Upper lobe of left lung (tissue), 6 donors: ENCODE results near the gene LRCH1. TPM values are rescaled to one million over a fixed set of nuclear protein-coding genes. Genes with fewer than 3 reads are reported as not detected.

Source experiments
- ATAC-seq, 2 donors: fragments of 200-7000 bp; cut with Tn5 transposase; one replicate each; pipeline ENCODE4 v1.9.1; 2022; ENCODE audit warnings: mild to moderate bottlenecking in 2 of 2, moderate library complexity in 2 of 2; ENCODE audit not compliant: low FRiP score in 2 of 2
- DNase-seq, 2 donors: peaks; one replicate each; pipeline ENCODE4 v3.0.0-alpha.2; 2019 to 2020
- H3K27ac ChIP-seq, 4 donors: fragments of 200-600 bp; sonication (generic); one replicate each; pipeline ENCODE4 v1.5.1; 2016 to 2019
- H3K27me3 ChIP-seq, 4 donors: fragments of 200-600 bp; sonication (generic); one replicate each; pipeline ENCODE4 v1.5.1; 2017 to 2019
- H3K36me3 ChIP-seq, 4 donors: fragments of 200-600 bp; sonication (generic); one replicate each; pipeline ENCODE4 v1.5.1; 2016 to 2019
- H3K4me1 ChIP-seq, 4 donors: fragments of 200-600 bp; sonication (generic); one replicate each; pipeline ENCODE4 v1.5.1; 2018 to 2019
- H3K4me3 ChIP-seq, 4 donors: fragments of 200-600 bp; sonication (generic); one replicate each; pipeline ENCODE4 v1.5.1; 2017 to 2019; ENCODE audit warnings: mild to moderate bottlenecking in 2 of 4, moderate library complexity in 1 of 4
- H3K9me3 ChIP-seq, 4 donors: fragments of 200-600 bp; sonication (generic); one replicate each; pipeline ENCODE4 v1.5.1; 2018 to 2019
- EP300 ChIP-seq, 4 donors: sonication (generic); formaldehyde crosslinking; IDR thresholded peaks; one replicate each; pipeline ENCODE4 v1.5.1; 2017; ENCODE audit warnings: antibody characterized with exemption in 4 of 4, control low read depth in 2 of 4
- POLR2A ChIP-seq, 4 donors: fragments of 450-650 bp; IDR thresholded peaks; one replicate each; pipeline ENCODE4 v1.5.1; 2016 to 2017; ENCODE audit warnings: antibody characterized with exemption in 4 of 4, mild to moderate bottlenecking in 2 of 4
- POLR2AphosphoS5 ChIP-seq, 2 donors: sonication (generic); formaldehyde crosslinking; IDR thresholded peaks; one replicate each; pipeline ENCODE4 v1.5.1; 2017; ENCODE audit warnings: antibody characterized with exemption in 2 of 2
- WGBS, 2 donors: methylation state at CpG; one replicate each; pipeline ENCODE4 v1.1.5; 2017 to 2018; 5-methylcytosine and 5-hydroxymethylcytosine counted together
- total RNA-seq, 6 donors: library from RNA; depleted of rRNA in 4 of 6; stranded (reverse); fragments of >200 nt in 4 of 6; gene quantifications; one replicate each; pipeline versions ENCODE4 v1.1.0 to v1.2.1, GENCODE V29; 2016 to 2021
- TF ChIP-seq, protein P1 (sequence below), 6 experiments: fragments of 450-650 bp in 4 of 6; fragments of 200-600 bp in 2 of 6; sonication (generic) in 2 of 6; IDR thresholded peaks; one replicate each; pipeline ENCODE4 v1.5.1; 2016 to 2019; ENCODE audit warnings: antibody characterized with exemption in 6 of 6
- donor health status: DM: no; HTN: no; CAD: no; lungs with moderate emphysema.
- donor health status: DM: no; HTN: yes; CAD: no; lungs with severe emphysema.

Gene LRCH1
- total RNA-seq, 6 donors from 2014 or later, result 17.2 to 27.0 (median 22.7) TPM

DNA sequence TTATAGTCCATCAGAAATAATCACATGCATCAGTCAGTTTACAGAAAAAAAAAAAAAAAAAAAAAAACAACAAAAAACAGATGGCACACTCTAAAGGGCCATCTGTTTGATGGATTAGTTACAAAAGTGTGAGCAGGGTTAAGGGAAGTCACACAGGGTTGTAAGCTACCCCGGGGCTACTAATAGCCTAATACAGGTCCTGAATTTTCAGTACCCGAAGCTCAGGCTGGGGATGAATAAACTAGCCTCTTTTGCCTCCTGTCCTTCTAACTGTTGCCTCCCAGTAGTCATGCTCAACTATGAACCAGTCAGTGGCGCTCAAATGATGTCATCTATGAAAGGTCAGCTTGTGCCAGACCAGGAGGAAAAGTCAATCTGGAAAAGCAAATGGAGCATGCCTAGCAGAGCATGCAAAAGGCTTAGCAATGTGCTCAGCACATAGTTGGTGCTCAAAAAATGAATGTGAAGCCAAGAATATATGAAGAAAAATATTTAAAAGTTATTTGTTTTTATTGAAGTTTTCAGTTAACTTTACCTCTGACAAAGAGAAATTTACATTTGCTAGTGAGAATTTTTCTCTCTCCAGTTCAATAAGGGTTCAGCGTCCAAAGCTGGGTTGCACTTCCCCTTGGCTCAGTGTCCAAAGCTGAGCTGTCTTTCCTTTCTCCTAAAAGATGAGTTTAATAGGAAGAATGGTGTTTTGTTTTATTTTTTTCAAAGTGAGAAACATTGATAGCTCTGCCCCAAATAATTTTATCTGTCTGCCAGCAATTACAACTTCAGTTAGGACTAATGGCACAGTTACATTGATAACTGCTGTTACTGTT lies 30.8 kb upstream of the LRCH1 start:
- Histone ChIP-seq H3K9me3 (peaks cover 0 to 6% (median 0%) of the 10 kb centered on the region in 4 donors), H3K27me3 (no peaks in the 10 kb centered on the region), H3K36me3 (no peaks in the 10 kb centered on the region), H3K4me3 (no peak overlapping the region), H3K4me1 (peaks cover 0 to 1% (median 0%) of the 10 kb centered on the region in 4 donors), H3K27ac (no peak overlapping the region)
- no peak for ATAC-seq
- WGBS, 2 donors, result 39 to 63% methylated on average over 4 of the region's 4 CpGs
- TF ChIP-seq, protein P1, sequence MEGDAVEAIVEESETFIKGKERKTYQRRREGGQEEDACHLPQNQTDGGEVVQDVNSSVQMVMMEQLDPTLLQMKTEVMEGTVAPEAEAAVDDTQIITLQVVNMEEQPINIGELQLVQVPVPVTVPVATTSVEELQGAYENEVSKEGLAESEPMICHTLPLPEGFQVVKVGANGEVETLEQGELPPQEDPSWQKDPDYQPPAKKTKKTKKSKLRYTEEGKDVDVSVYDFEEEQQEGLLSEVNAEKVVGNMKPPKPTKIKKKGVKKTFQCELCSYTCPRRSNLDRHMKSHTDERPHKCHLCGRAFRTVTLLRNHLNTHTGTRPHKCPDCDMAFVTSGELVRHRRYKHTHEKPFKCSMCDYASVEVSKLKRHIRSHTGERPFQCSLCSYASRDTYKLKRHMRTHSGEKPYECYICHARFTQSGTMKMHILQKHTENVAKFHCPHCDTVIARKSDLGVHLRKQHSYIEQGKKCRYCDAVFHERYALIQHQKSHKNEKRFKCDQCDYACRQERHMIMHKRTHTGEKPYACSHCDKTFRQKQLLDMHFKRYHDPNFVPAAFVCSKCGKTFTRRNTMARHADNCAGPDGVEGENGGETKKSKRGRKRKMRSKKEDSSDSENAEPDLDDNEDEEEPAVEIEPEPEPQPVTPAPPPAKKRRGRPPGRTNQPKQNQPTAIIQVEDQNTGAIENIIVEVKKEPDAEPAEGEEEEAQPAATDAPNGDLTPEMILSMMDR (IDR thresholded peaks at IDR 0.05), result no peak
- TF ChIP-seq POLR2AphosphoS5 (IDR thresholded peaks at IDR 0.05), result no peak
- no peak for TF ChIP-seq POLR2A (IDR thresholded peaks at IDR 0.05)
- no peak for TF ChIP-seq EP300 (IDR thresholded peaks at IDR 0.05)
- no peak for DNase-seq

DNA sequence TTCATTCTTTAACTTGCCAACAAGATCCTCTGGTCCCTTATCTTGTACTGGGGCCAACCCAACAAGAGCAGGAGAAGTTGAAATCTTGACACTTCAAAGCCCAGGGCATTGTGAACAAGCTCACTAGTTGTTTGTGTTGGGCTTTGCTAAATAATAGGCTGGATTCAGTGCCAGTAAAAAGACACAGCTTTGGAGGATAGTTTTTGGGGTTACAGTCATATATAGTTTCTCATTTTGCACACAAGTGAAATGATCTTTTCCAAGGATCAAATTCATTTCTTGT lies 30.3 kb upstream of the LRCH1 start:
- TF ChIP-seq EP300 (IDR thresholded peaks at IDR 0.05) (no peak), POLR2AphosphoS5 (IDR thresholded peaks at IDR 0.05) (no peak), POLR2A (IDR thresholded peaks at IDR 0.05) (no peak)
- TF ChIP-seq, protein P1 (IDR thresholded peaks at IDR 0.05), result no peak
- Histone ChIP-seq H3K4me3 (no peak overlapping the region), H3K4me1 (no peaks in the 10 kb centered on the region), H3K36me3 (no peaks in the 10 kb centered on the region), H3K9me3 (peaks cover 0 to 6% (median 0%) of the 10 kb centered on the region in 4 donors), H3K27me3 (no peaks in the 10 kb centered on the region), H3K27ac (no peak overlapping the region)
- ATAC-seq, result no peak
- DNase-seq, result no peak

DNA sequence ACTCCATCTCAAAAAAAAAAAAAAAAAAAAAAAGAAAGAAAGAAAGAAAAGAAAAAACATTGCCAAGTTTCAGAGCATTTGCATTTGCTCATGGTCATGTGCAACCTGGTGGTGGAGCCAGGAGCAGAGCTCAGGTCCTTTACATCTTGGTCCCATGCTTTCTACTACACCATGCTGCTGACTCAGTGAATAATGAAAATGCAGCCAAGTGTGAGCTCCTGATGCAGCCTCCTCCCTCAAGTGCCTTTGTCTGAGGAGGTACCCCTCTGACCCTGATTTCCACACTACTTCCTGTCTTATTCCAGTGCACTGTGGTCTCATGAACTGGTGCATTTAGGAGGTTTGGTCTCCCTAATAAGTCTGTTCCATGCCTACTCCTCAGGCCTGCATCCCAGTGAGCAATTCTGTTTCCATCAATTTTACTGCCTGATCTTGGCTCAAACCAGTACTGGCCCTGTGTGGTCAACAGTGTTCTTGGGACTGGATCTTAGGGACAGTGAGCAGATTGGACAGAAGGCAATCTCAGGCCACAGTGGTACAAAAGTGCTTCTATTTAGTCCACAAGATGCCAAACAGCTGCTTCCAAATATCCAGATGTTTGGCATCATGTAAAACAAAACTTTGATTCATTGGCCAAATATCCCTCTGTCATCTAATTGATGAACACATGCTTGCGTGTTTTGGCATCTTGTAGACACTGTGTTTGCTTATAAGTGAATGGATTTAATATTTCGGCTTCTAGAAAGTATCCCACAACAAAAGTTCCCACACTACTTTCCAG lies 28.8 kb upstream of the LRCH1 start:
- TF ChIP-seq EP300 (IDR thresholded peaks at IDR 0.05) (no peak), POLR2A (IDR thresholded peaks at IDR 0.05) (no peak), POLR2AphosphoS5 (IDR thresholded peaks at IDR 0.05) (no peak)
- TF ChIP-seq, protein P1 (IDR thresholded peaks at IDR 0.05), result no peak
- ATAC-seq, result peak in 1 of 2 donors; percentile 21
- 84 to 87% methylated on average over 2 of the region's 2 CpGs for WGBS, 2 donors
- Histone ChIP-seq H3K27ac (no peak overlapping the region), H3K4me1 (no peaks in the 10 kb centered on the region), H3K4me3 (no peak overlapping the region), H3K27me3 (no peaks in the 10 kb centered on the region), H3K36me3 (no peaks in the 10 kb centered on the region), H3K9me3 (peaks cover 0 to 6% (median 0%) of the 10 kb centered on the region in 4 donors)
- DNase-seq, result no peak

DNA sequence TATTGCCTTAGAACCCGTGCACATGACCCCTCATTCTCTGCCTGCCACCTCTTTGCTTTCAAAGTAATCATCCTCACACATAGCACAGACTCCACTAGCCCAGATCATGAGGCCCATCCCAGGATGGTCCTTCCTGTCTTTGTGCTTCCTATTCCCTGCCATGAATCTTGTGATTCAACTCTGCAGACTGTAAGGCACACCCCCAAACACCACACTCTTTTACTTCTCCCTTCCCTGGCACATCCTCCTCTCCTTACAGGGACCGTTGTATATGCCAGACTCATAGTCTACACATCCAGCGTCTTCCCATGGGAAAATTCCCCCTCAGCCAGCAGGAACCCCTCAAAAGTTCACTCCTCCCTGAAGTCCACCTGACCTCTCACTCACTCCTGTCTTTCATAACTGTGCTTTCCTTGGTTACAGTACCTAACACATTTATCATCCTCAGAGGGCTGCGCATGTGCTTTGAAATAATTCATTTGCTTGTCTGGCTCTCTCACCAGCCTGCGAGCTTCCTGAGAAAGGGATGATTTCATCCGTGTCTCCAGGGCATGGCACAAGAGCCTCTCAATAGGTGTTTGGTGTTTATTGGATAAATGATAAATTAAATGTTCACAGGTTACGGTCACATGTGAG lies 26.8 kb upstream of the LRCH1 start:
- Histone ChIP-seq H3K9me3 (peaks cover 0 to 5% (median 0%) of the 10 kb centered on the region in 4 donors), H3K36me3 (no peaks in the 10 kb centered on the region), H3K27me3 (no peaks in the 10 kb centered on the region), H3K4me3 (no peak overlapping the region), H3K27ac (no peak overlapping the region), H3K4me1 (no peaks in the 10 kb centered on the region)
- no peak for TF ChIP-seq POLR2AphosphoS5 (IDR thresholded peaks at IDR 0.05)
- 70 to 74% methylated on average over 7 of the region's 7 CpGs for WGBS, 2 donors
- DNase-seq (no peak), ATAC-seq (no peak)

DNA sequence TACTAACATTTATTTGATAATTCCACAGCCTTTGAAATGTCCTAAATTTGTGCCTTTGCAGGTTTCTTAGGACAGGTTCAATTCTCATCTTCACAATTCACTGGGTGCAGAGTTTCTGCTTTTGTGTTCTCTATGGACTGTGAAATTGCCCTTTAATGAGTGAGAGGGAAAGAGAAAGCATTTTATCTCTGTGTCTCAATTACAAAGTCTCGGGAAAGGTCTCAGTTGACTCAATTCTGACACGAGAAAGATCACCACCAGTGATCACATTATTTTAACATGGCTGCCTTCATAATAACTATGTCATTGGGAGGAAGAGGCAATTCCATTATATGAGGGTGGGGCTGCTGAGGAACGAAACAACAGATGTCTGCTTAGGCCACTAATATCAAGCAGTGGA lies 26.2 kb upstream of the LRCH1 start:
- H3K36me3 ChIP-seq, result no peaks in the 10 kb centered on the region
- H3K9me3 ChIP-seq, result no peaks in the 10 kb centered on the region
- H3K27me3 ChIP-seq, result no peaks in the 10 kb centered on the region
- no peak overlapping the region for H3K27ac ChIP-seq
- no peak overlapping the region for H3K4me3 ChIP-seq
- H3K4me1 ChIP-seq, result no peaks in the 10 kb centered on the region
- TF ChIP-seq, protein P1 (IDR thresholded peaks at IDR 0.05), result no peak
- TF ChIP-seq EP300 (IDR thresholded peaks at IDR 0.05) (no peak), POLR2AphosphoS5 (IDR thresholded peaks at IDR 0.05) (no peak), POLR2A (IDR thresholded peaks at IDR 0.05) (no peak)
- DNase-seq, result no peak
- ATAC-seq, result no peak
- 68 to 70% methylated on average over 3 of the region's 3 CpGs for WGBS, 2 donors
